OCI-LY1 (cell line): ENCODE data around the gene IL4.

Experiments
- H2AFZ ChIP-seq: fragments of 200-600 bp; sonication (generic), shearing (Covaris generic); 2 replicates; pipeline ENCODE4 v1.6.0; 2014; ENCODE audit warnings: antibody characterized with exemption, mild to moderate bottlenecking, low read length
- H3F3A ChIP-seq: fragments of 200-600 bp; sonication (generic), shearing (Covaris generic); 2 replicates; pipeline ENCODE4 v1.6.0; 2014; ENCODE audit warnings: mild to moderate bottlenecking, antibody characterized with exemption, low read length, moderate library complexity; ENCODE audit not compliant: insufficient read depth
- H3K27ac ChIP-seq: fragments of 200-600 bp; sonication (generic); 2 replicates; pipeline ENCODE4 v1.5.1; 2014; ENCODE audit warnings: low read length, mixed run types, mild to moderate bottlenecking, low read depth; ENCODE audit not compliant: poor library complexity, severe bottlenecking
- H3K27me3 ChIP-seq: fragments of 200-600 bp; sonication (generic); 2 replicates; pipeline ENCODE4 v1.6.0; 2014; ENCODE audit warnings: antibody characterized with exemption, mild to moderate bottlenecking, low read length, moderate library complexity; ENCODE audit not compliant: insufficient read depth
- H3K36me3 ChIP-seq: fragments of 200-600 bp; sonication (generic); 2 replicates; pipeline ENCODE4 v1.6.1; 2014; ENCODE audit warnings: mild to moderate bottlenecking, antibody characterized with exemption, low read length, moderate library complexity, mixed read lengths; ENCODE audit not compliant: insufficient read depth
- H3K4me1 ChIP-seq: fragments of 200-600 bp; sonication (generic); 2 replicates; pipeline ENCODE4 v1.5.1; 2014; ENCODE audit warnings: mild to moderate bottlenecking, low read length, moderate library complexity; ENCODE audit not compliant: insufficient read depth, severe bottlenecking
- H3K4me2 ChIP-seq: fragments of 200-600 bp; sonication (generic), shearing (Covaris generic); 2 replicates; pipeline ENCODE4 v1.6.1; 2014; ENCODE audit warnings: low read length
- H3K4me3 ChIP-seq: fragments of 200-600 bp; sonication (generic); 2 replicates; pipeline ENCODE4 v1.5.1; 2014; ENCODE audit warnings: low read length, low read depth, mild to moderate bottlenecking, mixed read lengths; ENCODE audit not compliant: poor library complexity, severe bottlenecking
- H3K79me2 ChIP-seq: fragments of 200-600 bp; shearing (Covaris generic); 2 replicates; pipeline ENCODE4 v1.6.1; 2016; ENCODE audit warnings: mixed run types, low read length, mixed read lengths; ENCODE audit not compliant: insufficient read depth
- H3K9ac ChIP-seq: fragments of 200-600 bp; sonication (generic), shearing (Covaris generic); 2 replicates; pipeline ENCODE4 v1.6.1; 2014; ENCODE audit warnings: mild to moderate bottlenecking, low read length, mixed read lengths
- H3K9me2 ChIP-seq: fragments of 200-600 bp; sonication (generic), shearing (Covaris generic); 2 replicates; pipeline ENCODE4 v1.6.1; 2014; ENCODE audit warnings: low read depth, mild to moderate bottlenecking, low read length, mixed read lengths
- H3K9me3 ChIP-seq: fragments of 200-600 bp; shearing (Covaris generic); 2 replicates; pipeline ENCODE4 v1.6.1; 2014; ENCODE audit warnings: low read length, mixed read lengths
- H4K20me1 ChIP-seq: fragments of 200-600 bp; sonication (generic), shearing (Covaris generic); 2 replicates; pipeline ENCODE4 v1.6.0; 2016; ENCODE audit warnings: mild to moderate bottlenecking, low read length; ENCODE audit not compliant: insufficient read depth
- CTCF ChIP-seq: fragments of 200-600 bp; sonication (generic), shearing (Covaris generic); IDR thresholded peaks from 2 replicates; pipeline ENCODE4 v1.5.1; 2017; ENCODE audit warnings: mild to moderate bottlenecking, antibody characterized with exemption, low read length, moderate library complexity, mixed read lengths
- EZH2 ChIP-seq: fragments of 200-600 bp; sonication (generic), shearing (Covaris generic); IDR thresholded peaks from 2 replicates; pipeline ENCODE4 v1.8.0; 2017; ENCODE audit warnings: borderline replicate concordance, mixed run types, mild to moderate bottlenecking, antibody characterized with exemption, low read length, moderate library complexity, mixed read lengths

IL4 gene

GRCh38 chr5:132680780-132681475 lies 7.1 kb downstream of the IL4 start:
- Histone ChIP-seq H2AFZ (no peak overlapping the region), H3K9me3 (no peaks in the 10 kb centered on the region), H3K27me3 (no peaks in the 10 kb centered on the region), H3K9ac (no peak overlapping the region), H3F3A (no peaks in the 10 kb centered on the region), H3K79me2 (no peaks in the 10 kb centered on the region), H3K27ac (peak overlapping the region; percentile 39), H3K4me2 (no peak overlapping the region), H3K36me3 (no peaks in the 10 kb centered on the region), H3K9me2 (no peaks in the 10 kb centered on the region), H4K20me1 (no peaks in the 10 kb centered on the region), H3K4me3 (no peak overlapping the region), H3K4me1 (peaks cover 28% of the 10 kb centered on the region)
- no peak for TF ChIP-seq EZH2
- TF ChIP-seq CTCF = no peak

GRCh38 chr5:132681476-132681831 lies 7.7 kb downstream of the IL4 start:
- Histone ChIP-seq H2AFZ (no peak overlapping the region), H3K79me2 (no peaks in the 10 kb centered on the region), H3K9me2 (no peaks in the 10 kb centered on the region), H3F3A (no peaks in the 10 kb centered on the region), H3K9me3 (no peaks in the 10 kb centered on the region), H3K4me1 (peaks cover 28% of the 10 kb centered on the region), H3K9ac (no peak overlapping the region), H3K27ac (peak overlapping the region; percentile 39), H3K4me3 (no peak overlapping the region), H3K36me3 (no peaks in the 10 kb centered on the region), H3K27me3 (no peaks in the 10 kb centered on the region), H4K20me1 (no peaks in the 10 kb centered on the region), H3K4me2 (no peak overlapping the region)
- no peak for TF ChIP-seq EZH2
- no peak for TF ChIP-seq CTCF

- Histone ChIP-seq H3K79me2 (no peaks in the 10 kb centered on the region), H2AFZ (no peak overlapping the region), H3F3A (no peaks in the 10 kb centered on the region), H3K4me2 (no peak overlapping the region), H3K4me3 (no peak overlapping the region), H3K36me3 (no peaks in the 10 kb centered on the region), H4K20me1 (no peaks in the 10 kb centered on the region), H3K9ac (no peak overlapping the region), H3K9me2 (no peaks in the 10 kb centered on the region), H3K4me1 (peaks cover 28% of the 10 kb centered on the region), H3K27ac (peak overlapping the region; percentile 39), H3K27me3 (no peaks in the 10 kb centered on the region), H3K9me3 (no peaks in the 10 kb centered on the region)
- TF ChIP-seq EZH2 (no peak), CTCF (no peak)
Measured at GRCh38 chr5:132681983-132682382, 8.2 kb downstream of the IL4 start.
